HCT116 (cell line): ENCODE data around the gene MIS18BP1.

ENCODE experiments used
- CEBPB ChIP-seq: IDR thresholded peaks from 2 replicates; pipeline ENCODE4 v1.6.1; 2012; ENCODE audit warnings: low read depth
- CTCF ChIP-seq, 3 experiments: fragments of 200-600 bp in 1 of 3; sonication (generic) in 1 of 3; IDR thresholded peaks in 2 of 3; conservative IDR thresholded peaks in 1 of 3; 2 replicates each; pipeline ENCODE4 v1.5.1; 2012 to 2017; ENCODE audit warnings: low read depth in 2 of 3, low read length in 2 of 3, antibody characterized with exemption in 1 of 3, borderline replicate concordance in 1 of 3, control low read depth in 1 of 3, mild to moderate bottlenecking in 1 of 3, mixed read lengths in 1 of 3, mixed run types in 1 of 3, moderate library complexity in 1 of 3; ENCODE audit not compliant: insufficient read depth in 1 of 3
- POLR2A ChIP-seq: IDR thresholded peaks from 2 replicates; pipeline ENCODE4 v1.7.0; 2011; ENCODE audit warnings: borderline replicate concordance; ENCODE audit not compliant: insufficient read depth, insufficient read length; ENCODE audit errors: extremely low read depth
- RAD21 ChIP-seq: IDR thresholded peaks from 2 replicates; pipeline ENCODE4 v1.6.1; 2012; ENCODE audit warnings: low read depth, mild to moderate bottlenecking
- REST ChIP-seq: IDR thresholded peaks from 2 replicates; pipeline ENCODE4 v1.6.1; 2012; ENCODE audit warnings: low read depth
- ZNF274 ChIP-seq: fragments of 200-500 bp; sonication (Bioruptor generic); IDR thresholded peaks from 2 replicates; pipeline ENCODE4 v1.6.1; 2014; ENCODE audit warnings: mild to moderate bottlenecking, low read depth, low read length, inconsistent platforms

GRCh38 chr14:45261209-45261608, 8.2 kb upstream of the MIS18BP1 start:
- TF ChIP-seq CTCF (IDR thresholded peaks at IDR 0.05 in 2 of 3, conservative IDR thresholded peaks at IDR 0.05 in 1 of 3; ENCODE audit: borderline replicate concordance in 1 of 3, insufficient read depth in 1 of 3, low read depth in 2 of 3, low read length in 2 of 3), result no peak
- no peak for TF ChIP-seq POLR2A
- TF ChIP-seq CEBPB, result no peak
- TF ChIP-seq REST, result no peak
- no peak for TF ChIP-seq RAD21
- TF ChIP-seq ZNF274, result no peak
